ENCODE results near the gene CYBA.

DNA sequence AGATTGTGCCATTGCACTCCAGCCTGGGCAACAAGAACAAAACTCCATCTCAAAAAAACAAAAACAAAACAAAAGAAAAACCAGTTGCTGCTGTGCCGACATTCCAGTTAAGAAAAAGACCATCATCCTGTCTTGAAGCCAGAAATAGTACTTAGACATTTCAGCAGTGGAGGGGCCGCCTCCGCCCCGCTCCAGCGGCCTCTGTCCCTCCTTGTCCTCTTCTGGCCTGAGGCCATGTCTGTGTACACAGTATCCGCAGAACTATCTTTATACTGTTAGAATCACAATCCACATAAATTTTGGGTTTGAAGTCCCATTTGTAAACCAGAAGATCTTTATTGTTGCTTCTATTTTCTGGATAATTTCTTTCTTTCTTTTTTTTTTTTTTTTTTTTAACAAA, 55.8 kb downstream of the CYBA start:
- TF ChIP-seq, protein P1, sequence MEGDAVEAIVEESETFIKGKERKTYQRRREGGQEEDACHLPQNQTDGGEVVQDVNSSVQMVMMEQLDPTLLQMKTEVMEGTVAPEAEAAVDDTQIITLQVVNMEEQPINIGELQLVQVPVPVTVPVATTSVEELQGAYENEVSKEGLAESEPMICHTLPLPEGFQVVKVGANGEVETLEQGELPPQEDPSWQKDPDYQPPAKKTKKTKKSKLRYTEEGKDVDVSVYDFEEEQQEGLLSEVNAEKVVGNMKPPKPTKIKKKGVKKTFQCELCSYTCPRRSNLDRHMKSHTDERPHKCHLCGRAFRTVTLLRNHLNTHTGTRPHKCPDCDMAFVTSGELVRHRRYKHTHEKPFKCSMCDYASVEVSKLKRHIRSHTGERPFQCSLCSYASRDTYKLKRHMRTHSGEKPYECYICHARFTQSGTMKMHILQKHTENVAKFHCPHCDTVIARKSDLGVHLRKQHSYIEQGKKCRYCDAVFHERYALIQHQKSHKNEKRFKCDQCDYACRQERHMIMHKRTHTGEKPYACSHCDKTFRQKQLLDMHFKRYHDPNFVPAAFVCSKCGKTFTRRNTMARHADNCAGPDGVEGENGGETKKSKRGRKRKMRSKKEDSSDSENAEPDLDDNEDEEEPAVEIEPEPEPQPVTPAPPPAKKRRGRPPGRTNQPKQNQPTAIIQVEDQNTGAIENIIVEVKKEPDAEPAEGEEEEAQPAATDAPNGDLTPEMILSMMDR (IDR thresholded peaks at IDR 0.05): no peak
- TF ChIP-seq POLR2A (IDR thresholded peaks at IDR 0.05): no peak

Measured in body of pancreas (tissue), 4 donors.